Caki2 (cell line): ENCODE data around the gene KRT33B. TPM values are rescaled to one million over a fixed set of nuclear protein-coding genes. Genes with fewer than 3 reads are reported as not detected.
"Not testable (repeated sequence)": the region's sequence is repeated elsewhere in the genome, so short reads cannot be mapped to it uniquely, and the experiment has no call there.

Experiments used
- DNase-seq: peaks from one replicate; pipeline ENCODE4 v3.0.0-alpha.2; 2015; ENCODE audit warnings: low read depth
- in situ Hi-C: cut with HindIII; loops from 2 replicates; pipeline ENCODE4 v1.10.0; 2016; ENCODE audit warnings: low sequenced_read_pairs, low pct_unique_long_range_greater_than_20kb, mixed read lengths
- total RNA-seq: library from RNA; depleted of rRNA; stranded (reverse); fragments of >200 nt; shearing (Covaris generic); gene quantifications from 2 replicates; pipeline ENCODE4 v1.2.3, GENCODE V29; 2014; ENCODE audit warnings: low replicate concordance

KRT33B gene
- total RNA-seq, 1 experiment from 2014 or later, result not detected

DNA sequence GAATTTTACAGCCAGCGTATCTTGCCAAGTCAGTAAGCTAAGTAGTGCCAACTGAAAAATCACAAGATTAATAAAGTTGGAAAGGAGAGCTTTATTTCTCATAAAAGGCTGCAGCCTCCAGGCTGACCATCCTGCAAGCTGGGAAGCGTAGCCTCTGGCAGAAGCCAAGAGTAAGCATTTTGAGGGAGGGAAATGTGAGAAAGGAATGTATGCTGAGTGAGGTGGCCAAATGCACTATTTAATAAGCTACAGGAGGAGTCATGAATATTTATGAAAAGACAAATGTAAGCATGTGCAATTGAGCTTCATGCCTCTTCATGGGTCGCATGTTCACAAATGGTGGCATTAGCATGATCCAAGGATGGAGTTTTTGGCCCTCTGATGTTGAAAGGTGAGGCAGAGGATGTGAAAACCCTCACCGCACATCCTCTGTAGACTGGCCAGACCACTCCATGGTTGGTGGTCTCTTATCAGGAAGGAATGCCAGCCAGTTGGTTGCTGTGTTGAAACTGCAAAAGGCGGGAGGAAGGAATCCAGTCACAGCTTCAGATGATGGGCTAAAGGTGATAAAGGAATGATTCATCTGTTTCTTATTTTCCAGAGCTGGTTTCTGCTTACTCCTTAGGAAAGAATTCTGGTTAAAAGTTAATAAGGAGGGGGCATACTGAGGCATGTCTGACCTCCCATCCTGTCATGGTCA is 9.2 kb downstream of the KRT33B start:
- in situ Hi-C loops, result no loop called here
- DNase-seq, result peak; percentile 88

DNA sequence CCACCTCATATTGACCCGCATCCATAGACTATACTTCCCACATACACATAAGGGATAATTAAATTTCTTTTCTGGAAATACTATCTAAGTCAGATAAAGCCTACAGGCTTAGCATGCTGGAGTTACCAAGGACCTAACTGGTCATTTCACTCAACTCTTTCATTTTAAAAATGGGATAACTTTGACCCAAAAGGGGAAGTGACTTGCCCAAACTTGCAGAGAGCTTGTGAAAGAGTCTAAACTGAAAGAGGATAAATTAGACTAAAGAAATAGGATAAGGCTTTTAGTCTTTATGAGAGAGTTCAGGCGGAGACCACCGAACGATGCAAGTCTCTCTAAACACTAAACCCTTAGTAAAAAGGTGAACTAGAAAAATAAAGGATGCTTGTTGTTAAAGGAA is 15.1 kb downstream of the KRT33B start:
- DNase-seq, result no peak
- in situ Hi-C loops, result no loop called here

- in situ Hi-C loops, result no loop called here
- no peak for DNase-seq
These were observed 16.8 kb downstream of the KRT33B start for GRCh38 chr17:41352597-41353366.

DNA sequence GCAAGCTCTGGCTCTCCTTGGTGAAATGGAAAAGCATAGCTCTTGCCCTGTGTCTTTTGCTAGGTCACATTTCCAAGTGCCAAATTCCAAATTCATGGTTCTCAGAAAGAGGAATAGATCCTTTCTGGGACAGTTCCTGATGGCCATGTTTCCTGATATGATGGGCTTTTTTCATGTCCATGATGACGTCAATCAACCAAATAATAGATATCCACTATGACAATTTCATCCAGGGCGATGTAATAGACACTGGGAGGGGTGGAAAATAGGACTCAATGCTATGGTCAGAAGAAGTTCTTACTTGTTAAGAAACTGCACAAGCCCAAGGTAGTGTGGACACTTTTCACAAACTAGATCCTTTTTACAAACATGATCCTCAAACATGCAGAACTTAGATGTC is 18.4 kb downstream of the KRT33B start:
- DNase-seq, result no peak
- in situ Hi-C loops, result no loop called here

DNA sequence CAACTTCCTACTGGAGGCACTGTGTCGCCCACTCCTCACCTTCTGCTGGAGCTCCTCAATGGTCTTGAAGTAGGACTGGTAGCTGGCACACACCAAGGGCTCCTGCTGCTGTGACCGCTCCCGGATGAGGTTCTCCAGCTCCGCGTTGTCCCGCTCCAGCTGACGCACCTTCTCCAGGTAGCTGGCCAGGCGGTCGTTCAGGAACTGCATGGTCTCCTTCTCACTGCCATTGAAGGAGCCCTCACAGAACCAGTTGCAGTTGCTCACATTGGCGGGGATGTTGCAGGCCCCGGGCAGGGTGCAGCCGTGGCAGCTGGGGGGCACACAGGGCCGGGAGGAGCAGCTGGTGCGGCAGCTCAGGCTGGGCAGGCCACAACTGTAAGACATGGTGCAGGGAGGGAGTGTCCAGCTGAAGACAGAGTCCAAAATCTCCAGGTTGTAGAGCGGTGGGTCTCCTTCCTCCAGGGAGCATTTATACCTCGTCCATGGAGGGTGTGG is 19.2 kb downstream of the KRT33B start, which contains the start of gene KRT33A:
Gene KRT33A, minus strand, starts transcription at position 448 of the 498 bp plus-strand sequence. Its CDS starts 61 bp downstream, at position 387.
- in situ Hi-C loops, DNase-seq: not testable (repeated sequence)

DNA sequence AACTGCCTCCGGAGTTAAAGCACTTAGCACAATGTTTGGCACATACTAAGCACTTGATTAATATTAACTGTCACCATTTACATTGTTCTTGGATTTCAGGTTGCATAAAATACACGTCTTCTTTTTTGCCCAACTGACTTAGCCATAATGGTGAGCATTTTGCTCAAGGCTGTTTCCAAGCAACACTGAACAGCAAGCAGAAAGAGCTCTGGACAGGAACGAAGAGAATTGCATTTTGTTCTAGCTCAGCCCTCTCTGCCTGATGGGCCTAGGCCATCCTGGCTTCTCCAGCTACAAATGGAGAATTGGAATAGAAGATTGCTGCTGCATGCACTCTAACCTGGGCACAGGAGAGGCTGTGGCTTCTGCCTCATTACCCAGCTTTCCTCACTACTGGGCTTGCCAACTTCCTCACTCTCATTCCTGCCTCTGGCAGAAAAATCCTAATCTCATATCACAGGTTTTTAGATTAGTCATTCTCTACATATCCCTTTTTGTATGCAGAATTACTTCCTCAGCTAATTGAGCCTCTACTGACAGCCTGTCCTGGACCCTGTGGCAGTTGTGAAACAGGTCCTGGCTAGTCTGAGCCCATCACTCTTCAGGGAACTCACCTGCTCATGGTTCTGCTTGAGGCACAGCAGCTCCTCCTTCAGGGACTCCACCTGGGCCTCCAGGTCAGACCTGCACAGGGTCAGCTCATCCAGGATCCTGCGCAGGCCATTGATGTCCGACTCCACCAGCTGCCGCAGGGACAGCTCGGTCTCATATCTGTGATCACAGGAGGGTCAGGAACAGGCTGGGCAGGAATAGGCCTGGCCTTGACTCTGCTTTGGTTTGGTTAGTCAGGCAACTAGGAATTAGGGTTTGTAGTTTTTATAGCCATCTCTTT is 21.5 kb downstream of the KRT33B start:
- no peak for DNase-seq
- in situ Hi-C loops, result no loop called here

DNA sequence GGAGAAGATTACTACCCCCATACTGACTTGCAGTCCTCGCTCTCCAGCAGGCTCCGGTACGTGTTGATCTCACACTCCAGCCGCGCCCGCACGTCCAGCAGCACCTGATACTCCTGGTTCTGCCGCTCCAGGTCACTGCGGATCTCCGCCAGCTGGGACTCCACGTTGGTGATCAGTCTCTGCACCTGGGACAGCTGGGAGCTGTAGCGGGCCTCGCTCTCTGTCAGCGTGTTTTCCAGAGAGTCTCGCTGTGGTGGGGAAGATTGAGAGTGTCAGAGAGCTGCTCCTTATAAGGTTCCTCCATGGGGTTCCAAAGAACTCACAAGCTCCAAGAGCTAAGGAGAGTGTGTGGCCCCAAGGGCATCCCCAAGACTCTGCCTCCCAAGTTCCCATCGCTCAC is 23.2 kb downstream of the KRT33B start:
- in situ Hi-C loops, DNase-seq: not testable (repeated sequence)

DNA sequence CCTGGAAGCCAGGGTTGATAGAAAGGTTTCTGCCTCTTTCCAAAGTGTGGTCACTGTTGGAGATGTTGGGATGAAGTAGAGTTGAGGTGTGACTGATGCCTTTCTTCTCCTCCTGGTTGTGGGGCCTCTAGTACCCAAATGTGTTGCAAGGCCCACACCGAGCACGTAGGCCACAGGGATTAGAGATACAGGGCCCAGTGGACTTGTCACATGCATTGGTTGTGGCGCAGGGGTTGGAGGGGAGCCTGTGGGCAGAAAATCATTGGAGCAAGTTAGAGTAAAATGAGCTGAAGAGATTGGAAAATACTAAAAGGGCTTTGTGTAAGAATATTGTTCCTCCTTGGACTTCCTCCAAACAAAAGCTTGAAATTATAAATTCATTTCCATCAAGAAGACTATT is 23.6 kb downstream of the KRT33B start:
- in situ Hi-C loops, result no loop called here
- no peak for DNase-seq

GRCh38 chr17:41343029-41343428 is 26.6 kb downstream of the KRT33B start:
- DNase-seq, result no peak
- in situ Hi-C loops, result no loop called here

DNA sequence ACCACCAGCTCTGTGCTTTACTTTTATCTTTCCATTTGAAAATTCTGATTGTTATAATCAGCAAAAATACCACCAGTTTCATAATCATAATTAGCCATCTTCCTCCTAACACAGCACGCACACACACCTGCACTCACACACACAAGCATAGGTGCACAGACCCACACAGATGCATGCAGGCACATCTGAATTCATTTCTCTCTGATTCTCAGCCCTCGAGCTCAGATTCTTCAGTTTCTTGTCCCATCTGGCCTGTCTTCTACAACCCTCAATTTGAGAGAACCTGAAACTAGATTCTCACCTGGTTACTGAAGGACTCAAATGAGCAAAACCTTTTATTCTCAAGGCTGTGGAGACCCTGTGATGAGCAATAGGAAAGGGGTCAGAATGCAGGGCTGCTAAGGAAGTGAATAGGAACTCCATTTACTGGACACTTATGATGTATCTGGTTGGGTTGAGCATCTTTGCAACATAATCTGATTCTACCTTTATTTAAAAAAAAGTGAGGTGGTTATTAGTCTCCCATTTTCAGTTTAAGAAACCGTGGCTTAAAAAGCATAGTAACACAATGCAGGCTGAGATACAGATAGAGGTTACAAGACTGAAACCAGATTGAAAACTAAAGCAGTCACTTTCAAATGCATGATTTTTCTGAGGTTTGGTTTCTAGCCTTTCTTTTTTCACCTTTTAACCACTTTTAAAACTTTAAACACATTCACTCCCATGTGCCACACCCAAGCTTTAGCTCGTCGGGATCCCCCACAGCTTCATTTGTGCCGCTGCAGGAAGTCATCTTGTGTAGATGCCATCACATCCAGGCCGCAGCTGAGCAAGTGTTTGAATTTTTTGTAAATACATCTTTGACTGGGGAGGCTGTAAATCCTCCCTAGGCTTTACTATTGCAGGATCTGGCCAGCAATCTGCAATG is 28.4 kb downstream of the KRT33B start:
- in situ Hi-C loops, result no loop called here
- DNase-seq, result no peak

DNA sequence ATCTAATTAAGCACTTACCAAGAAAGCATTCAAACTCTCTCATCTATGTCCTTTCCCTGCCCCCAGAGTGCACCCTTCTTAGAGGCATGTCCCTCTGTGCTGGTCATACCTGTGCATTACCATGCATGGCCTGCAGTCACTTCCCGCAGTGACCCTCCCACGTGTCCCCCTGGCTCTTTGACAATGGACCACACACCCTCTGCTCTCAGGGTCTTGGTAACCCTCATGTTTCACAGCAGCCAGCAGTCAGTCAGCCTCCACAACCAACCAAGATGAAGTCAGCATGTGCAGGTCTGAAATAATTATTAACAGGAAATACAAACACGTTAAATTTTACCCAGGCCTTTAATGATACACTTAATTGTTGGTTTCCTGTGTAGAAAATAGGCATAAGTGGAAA is 29.1 kb downstream of the KRT33B start:
- DNase-seq, result peak; percentile 51
- in situ Hi-C loops, result no loop called here

- no peak for DNase-seq
- in situ Hi-C loops, result no loop called here
These were observed 29.9 kb downstream of the KRT33B start for GRCh38 chr17:41339571-41340172.

GRCh38 chr17:41338961-41339485 is 30.6 kb downstream of the KRT33B start:
- in situ Hi-C loops, result no loop called here
- DNase-seq, result no peak

DNA sequence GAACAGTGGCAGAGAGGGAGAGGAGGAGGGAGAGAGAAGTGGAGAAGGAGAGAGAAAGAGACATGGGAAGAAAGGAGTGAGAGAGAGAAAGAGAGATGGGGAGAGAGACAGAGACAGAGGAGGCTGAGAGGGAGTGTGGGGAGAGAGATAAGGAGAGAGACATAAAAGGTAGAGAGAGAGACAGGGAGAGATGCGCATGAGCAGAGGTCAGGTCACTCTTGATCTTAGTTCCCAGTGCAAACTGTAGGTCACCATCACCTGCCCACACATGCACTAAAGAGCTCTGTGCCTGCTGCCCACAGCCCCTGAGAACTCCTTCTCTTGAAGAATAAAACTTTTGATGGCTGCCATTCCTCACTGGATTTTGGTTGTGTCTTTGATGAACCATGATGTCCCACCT is 33.9 kb downstream of the KRT33B start:
- DNase-seq, result no peak
- in situ Hi-C loops, result no loop called here

DNA sequence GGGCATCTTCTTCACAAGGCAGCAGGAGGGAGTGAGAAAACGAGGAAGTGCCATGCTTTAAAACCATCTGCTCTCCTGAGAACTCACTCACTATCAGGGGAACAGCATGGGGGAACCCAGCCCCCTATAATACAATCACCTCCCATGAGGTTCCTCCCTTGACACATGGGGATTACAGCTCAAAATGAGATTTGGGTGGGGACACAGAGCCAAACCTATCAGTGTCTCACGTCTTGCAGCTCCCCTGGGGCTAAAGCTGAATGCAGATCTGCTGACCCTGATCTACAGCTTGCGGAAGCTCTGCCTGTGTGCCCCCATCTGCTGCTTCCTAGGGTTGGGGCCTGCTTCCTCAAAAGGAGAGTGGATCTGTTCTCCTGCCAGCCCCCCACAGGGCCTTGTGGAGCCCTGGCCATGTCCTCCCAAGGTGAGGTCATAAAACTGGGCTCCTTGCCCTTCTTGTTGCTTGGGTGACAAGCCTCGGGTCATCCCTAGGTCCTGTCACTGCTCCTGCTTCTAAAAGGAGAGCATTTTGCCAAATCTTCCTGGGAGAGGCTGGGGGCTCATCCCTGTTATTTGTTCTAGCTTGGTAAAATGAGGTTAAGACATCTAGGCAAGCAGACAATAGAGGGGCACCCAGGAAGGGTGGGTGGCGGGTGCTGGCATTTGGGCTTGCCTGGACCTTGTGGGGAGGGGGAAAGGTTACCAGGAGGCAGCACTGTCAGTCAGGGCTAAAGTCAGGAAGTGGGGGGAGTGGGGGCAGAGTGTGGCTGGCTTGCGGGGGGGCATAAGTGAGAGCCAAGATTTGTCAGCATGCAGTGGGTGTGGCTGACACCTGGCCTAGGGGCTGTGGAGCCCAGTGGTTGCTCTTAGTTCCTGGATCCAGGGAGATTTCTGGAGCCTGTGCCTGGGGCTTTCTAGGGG is 35.0 kb downstream of the KRT33B start:
- DNase-seq, result no peak
- in situ Hi-C loops, result no loop called here

DNA sequence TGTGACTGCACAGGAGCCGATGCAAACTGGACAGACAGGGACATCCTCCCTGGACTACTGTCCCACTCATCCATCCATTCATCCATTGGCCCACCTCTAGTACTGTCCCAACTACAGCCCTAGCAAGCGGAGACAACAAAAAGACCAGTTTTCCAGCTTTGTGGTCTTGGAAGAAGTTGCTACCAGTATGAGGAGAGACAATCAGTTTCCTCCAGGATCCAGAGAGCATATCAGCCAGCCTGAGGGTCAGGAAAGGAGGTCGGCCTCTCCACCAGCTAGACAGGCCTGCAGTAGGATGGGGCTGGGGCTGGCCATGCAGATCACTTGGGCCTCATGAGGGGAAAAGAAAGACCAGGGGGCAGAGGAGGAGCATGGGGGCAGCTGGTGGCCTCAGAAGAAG is 35.8 kb downstream of the KRT33B start:
- in situ Hi-C loops, result no loop called here
- no peak for DNase-seq
